Measurements from ENCODE around the gene GJE1.
A peak's percentile ranks its signal among the peaks of the same experiment; 100 is the strongest.

DNA sequence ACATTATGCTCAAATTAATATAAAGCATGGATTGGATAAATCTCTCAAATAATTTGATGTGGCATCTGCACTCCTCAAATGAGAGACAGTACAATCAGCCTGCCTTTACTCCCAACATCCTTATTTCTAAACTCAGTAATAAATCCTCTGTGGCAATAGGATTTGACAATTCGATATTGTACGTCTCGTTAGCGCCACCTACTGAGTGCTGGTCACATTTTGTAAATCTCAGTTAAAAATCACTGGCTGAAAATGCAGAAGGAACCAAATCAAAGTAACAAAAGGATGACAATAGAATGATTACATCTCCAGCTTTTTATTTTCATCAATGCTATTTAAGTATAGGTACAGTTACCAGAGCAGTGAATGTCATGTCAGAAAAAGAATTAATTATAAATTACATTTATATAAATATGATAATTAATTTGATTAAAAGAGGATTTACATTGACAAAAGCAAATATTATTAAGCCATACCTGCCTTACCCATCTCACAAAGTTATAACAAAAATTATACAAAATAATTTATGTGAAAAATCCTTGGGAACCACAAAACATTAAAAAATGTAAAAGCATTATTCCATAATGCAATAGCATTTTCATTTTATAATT, 20.2 kb upstream of the GJE1 start:
- no peak for TF ChIP-seq POLR2A (IDR thresholded peaks at IDR 0.05)
- TF ChIP-seq, protein P1, sequence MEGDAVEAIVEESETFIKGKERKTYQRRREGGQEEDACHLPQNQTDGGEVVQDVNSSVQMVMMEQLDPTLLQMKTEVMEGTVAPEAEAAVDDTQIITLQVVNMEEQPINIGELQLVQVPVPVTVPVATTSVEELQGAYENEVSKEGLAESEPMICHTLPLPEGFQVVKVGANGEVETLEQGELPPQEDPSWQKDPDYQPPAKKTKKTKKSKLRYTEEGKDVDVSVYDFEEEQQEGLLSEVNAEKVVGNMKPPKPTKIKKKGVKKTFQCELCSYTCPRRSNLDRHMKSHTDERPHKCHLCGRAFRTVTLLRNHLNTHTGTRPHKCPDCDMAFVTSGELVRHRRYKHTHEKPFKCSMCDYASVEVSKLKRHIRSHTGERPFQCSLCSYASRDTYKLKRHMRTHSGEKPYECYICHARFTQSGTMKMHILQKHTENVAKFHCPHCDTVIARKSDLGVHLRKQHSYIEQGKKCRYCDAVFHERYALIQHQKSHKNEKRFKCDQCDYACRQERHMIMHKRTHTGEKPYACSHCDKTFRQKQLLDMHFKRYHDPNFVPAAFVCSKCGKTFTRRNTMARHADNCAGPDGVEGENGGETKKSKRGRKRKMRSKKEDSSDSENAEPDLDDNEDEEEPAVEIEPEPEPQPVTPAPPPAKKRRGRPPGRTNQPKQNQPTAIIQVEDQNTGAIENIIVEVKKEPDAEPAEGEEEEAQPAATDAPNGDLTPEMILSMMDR (IDR thresholded peaks at IDR 0.05), result peak; percentile 43 to 65 (median 45)
